HG03159 (cell line): ENCODE results near the gene SPN.
A peak's percentile ranks its signal among the peaks of the same experiment; 100 is the strongest.
"Not testable (repeated sequence)": the region's sequence is repeated elsewhere in the genome, so short reads cannot be mapped to it uniquely, and the experiment has no call there.

Experiments used
- ATAC-seq: cut with Tn5 transposase; IDR thresholded peaks from one replicate; pipeline ENCODE4 v1.9.1; 2021; ENCODE audit warnings: mild to moderate bottlenecking, moderate library complexity; ENCODE audit not compliant: unreplicated experiment

Gene SPN

DNA sequence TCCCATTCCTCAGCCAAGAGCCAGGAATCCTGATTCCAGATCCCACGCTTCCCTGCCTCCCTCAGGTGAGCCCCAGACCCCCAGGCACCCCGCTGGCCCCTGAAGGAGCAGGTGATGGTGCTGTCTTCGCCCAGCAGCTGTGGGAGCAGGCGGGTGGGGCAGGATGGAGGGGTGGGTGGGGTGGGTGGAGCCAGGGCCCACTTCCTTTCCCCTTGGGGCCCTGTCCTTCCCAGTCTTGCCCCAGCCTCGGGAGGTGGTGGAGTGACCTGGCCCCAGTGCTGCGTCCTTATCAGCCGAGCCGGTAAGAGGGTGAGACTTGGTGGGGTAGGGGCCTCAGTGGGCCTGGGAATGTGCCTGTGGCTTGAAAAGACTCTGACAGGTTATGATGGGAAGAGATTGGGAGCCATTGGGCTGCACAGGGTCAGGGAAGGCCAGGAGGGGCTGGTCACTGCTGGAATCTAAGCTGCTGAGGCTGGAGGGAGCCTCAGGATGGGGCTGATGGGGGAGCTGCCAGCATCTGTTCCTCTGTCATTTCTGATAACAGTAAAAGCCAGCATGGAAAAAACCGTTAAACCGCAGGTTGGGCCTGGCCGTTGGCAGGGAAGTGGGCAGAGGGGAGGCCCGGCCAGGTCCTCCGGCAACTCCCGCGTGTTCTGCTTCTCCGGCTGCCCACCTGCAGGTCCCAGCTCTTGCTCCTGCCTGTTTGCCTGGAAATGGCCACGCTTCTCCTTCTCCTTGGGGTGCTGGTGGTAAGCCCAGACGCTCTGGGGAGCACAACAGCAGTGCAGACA, at the start of gene SPN:
Gene SPN, plus strand, starts transcription at position 232 of the 791 bp plus-strand sequence. Its CDS starts 482 bp downstream, at position 714.
- no peak for ATAC-seq

GRCh38 chr16:29613307-29614057, 49.6 kb upstream of the SPN start:
- ATAC-seq: peak; percentile 37

DNA sequence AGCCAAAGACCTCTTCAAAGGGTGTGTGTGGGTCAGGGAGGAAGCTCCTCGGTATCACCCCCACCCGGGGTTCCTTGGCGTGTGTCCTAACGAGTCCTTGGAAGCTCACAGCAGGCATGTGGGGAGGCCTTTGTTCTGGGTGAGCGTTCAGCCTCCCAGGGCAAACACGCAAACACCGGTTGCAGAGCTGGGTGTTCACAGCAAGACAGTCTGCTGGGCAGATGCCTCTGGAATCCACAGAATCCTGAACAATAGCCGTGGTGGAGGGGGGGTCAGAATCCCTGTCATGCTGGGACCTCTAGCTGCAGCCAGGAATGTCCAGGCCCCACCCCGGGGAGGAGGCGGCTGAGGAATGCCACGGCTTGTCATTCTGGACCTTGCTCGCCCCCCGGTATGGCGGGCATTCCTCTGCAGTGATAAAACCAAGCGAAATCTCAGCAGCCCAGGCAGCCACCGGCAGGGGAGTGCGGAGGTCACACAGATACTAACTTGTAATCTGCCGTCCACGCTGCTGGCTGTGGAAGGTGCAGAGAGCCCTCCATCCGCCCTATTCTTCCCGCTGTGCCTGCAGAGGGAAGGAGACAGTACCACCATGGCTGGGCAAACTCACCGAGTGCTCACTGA, 48.2 kb upstream of the SPN start:
- ATAC-seq: not testable (repeated sequence)

DNA sequence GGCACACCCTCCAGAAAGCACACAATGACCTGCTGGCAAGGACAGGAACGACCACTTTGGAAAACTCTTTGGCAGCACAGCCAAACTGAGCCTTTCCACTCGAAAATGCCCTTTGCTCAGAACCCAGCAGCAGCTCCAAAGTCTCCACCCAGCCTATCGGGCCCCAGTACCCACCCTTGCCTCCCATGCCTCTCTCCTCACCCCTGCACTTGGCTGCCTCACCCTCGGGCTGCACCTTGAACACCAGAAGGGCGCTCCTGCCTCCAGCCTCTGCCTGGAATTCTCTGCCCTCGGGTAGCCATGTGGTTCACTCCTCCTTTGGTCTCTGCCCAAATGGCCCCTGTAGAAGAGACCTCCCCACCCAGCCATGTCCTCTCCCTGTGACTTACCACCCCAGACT, 46.9 kb upstream of the SPN start:
- not testable (repeated sequence) for ATAC-seq

- not testable (repeated sequence) for ATAC-seq
These were observed 42.5 kb upstream of the SPN start for GRCh38 chr16:29620591-29620990.

- ATAC-seq: not testable (repeated sequence)
These were observed 40.3 kb upstream of the SPN start for GRCh38 chr16:29622738-29623137.

- ATAC-seq: not testable (repeated sequence)
These were observed 39.8 kb upstream of the SPN start for GRCh38 chr16:29623253-29623652.

- ATAC-seq: not testable (repeated sequence)
These were observed 37.9 kb upstream of the SPN start for GRCh38 chr16:29625114-29625513.

- peak; percentile 65 for ATAC-seq
These were observed 36.2 kb upstream of the SPN start for GRCh38 chr16:29626778-29627331.

DNA sequence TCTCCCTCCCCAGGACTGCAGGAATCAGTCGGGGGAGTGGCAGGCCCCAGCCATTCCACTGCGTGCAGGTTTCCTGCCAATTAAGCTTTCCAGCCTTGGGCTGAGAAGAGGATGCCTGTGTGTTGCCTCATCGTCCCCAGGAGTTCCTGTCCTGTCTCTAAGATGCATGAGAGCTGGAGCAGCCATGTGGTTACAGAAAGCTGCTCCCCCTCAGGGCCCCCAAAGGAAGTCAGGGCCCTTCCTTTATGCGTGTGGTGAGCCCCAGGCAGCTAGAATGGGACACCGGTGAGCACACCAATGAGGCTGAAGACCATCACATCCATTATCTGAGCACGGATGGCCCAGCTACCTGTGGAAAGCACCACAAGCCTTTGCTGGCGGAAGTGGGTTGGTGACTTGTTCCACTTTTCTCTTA, 35.4 kb upstream of the SPN start:
- peak; percentile 50 for ATAC-seq

GRCh38 chr16:29628707-29629106, 34.3 kb upstream of the SPN start:
- ATAC-seq: not testable (repeated sequence)

DNA sequence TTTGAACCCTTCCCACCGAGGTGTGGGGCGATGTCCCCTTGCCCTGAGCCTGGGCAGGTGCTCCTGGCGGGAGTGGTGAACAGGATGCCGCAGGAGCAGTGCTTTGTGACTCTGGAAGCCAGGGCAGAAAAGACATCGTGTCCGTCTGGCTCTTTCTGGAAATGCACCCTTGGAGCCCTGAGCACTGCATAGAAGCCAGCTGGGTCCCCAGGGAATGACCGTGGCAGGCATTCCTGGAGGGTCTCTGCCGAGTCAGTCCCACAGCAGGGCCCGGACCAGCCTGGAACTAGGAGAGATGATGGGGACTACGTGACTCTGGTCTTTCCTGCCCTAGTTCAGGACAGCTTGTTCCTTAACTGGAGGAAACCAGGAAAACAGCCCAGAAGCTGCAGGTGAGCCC, 33.7 kb upstream of the SPN start:
- not testable (repeated sequence) for ATAC-seq

DNA sequence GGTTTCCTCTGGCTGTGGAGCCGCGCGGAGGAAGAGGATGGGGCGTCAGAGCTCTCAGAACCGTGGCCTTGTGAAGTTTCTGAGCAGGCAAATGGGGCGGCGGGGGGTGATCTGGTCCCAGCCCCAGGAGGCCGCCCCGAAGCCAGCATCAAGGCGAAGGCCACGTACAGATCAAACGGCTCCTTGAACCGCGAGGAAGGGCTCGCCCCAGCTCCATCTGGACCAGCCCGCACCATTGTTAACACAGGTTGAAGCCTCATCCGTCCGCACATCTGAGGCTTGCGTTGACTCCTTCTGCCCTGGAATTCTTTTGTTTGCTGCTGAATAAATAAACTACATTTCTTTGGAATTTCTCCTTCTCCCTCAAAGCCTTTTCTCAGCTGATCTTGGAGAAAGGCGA, 31.4 kb upstream of the SPN start:
- ATAC-seq: not testable (repeated sequence)

- not testable (repeated sequence) for ATAC-seq
These were observed 27.1 kb upstream of the SPN start for GRCh38 chr16:29635902-29636301.

DNA sequence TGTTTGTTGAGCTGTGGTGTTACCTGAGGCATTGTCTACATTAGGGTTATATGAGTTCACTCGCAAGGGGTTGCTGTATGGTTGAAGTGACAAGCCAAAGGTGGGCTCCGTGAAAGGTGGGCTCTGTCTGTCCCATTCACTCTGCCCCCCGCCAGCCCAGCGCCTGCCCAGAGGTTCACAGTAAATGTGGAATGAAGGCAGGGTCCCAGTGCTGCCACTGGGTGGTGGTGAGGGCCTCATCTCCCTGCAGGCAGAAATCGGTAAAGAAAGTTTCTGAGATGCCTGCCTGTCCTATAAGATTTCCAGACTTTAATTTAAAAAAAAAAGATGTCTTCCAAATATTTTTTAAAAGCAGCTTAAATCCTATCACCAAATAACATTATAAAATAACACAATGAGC, 26.7 kb upstream of the SPN start:
- ATAC-seq: not testable (repeated sequence)

DNA sequence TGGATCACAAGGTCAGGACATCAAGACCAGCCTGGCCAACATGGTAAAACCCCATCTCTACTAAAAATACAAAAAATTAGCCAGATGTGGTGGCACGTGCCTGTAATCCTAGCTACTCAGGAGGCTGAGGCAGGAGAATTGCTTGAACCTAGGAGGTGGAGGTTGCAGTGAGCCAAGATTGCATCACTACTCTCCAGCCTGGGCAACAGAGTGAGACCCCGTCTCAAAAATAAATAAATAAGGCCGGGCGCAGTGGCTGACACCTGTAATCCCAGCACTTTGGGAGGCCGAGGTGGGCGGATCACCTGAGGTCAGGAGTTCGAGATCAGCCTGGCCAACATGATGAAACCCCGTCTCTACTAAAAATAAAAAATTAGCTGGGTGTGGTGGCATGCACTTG, 24.3 kb upstream of the SPN start:
- ATAC-seq: not testable (repeated sequence)

GRCh38 chr16:29641561-29641960, 21.5 kb upstream of the SPN start:
- no peak for ATAC-seq

- no peak for ATAC-seq
These were observed 19.5 kb upstream of the SPN start for GRCh38 chr16:29643596-29643995.

DNA sequence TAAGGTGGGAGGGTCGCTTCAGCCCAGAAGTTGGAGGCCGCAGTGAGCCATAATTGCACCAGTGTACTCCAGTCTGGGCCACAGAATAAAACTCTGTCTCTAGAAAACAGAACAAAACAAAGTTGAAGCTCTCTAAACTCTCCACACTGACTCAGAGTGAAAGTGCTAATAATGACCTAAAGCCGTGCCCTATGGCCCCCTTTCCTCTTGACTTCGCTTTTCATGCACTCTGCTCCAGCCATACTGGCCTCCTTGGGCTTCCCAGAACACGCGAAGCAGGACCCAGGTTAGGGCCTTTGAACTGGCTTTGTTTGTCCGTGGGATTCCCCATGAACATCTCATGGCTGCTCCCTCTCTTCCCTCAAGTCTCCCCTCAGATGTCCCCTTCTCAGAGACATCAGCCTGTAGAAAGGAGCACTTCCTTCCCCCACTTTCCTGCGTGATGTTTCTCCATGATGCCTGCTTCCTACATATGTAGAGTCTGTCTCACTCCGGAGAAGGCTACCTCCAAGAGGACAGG, 18.6 kb upstream of the SPN start:
- peak; percentile 60 for ATAC-seq

DNA sequence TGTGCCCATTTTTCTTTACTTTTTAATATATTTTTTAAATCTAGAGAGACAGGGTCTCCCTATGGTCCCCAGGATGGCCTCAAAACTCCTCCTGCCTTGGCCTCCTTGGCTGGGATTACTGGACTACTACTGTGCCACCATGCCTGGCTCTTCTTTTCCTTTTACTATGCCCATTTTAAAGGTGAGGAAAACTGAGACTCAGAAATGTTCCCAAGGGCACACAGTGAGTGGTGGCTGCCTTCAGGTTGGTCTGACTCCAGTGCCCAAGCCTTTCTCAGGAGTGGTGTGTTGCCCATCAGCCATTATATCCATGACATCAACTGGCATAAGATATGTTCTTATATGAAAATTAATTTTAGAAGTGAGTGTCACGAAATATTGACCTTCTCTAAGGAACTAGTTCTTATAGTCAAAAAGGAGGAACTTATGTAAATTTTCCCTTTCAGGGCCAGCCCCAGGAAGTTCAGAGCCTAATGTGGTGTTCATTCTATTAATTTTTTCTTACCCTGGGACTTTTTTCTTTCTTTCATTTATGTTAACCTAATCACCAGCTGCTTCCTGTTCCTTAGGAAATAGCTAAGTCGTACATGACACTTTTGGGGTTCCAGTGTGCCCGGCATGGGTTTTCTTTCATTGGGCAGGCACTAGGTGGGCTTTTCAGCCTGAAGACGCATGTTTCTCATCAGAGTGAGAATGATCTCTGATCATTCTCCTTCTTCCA, 17.9 kb upstream of the SPN start:
- ATAC-seq: peak; percentile 38
